RCC 7860 (cell line): ENCODE measurements around the gene ALOXE3.

Experiments used
- DNase-seq: peaks from one replicate; pipeline ENCODE4 v3.0.0-alpha.2; 2015; ENCODE audit warnings: low spot score
- FAIRE-seq: peaks from 2 replicates; lab custom pipeline; 2012; peaks lifted over from hg19 to GRCh38; lab: Jason Lieb, UNC

The ALOXE3 gene

DNA sequence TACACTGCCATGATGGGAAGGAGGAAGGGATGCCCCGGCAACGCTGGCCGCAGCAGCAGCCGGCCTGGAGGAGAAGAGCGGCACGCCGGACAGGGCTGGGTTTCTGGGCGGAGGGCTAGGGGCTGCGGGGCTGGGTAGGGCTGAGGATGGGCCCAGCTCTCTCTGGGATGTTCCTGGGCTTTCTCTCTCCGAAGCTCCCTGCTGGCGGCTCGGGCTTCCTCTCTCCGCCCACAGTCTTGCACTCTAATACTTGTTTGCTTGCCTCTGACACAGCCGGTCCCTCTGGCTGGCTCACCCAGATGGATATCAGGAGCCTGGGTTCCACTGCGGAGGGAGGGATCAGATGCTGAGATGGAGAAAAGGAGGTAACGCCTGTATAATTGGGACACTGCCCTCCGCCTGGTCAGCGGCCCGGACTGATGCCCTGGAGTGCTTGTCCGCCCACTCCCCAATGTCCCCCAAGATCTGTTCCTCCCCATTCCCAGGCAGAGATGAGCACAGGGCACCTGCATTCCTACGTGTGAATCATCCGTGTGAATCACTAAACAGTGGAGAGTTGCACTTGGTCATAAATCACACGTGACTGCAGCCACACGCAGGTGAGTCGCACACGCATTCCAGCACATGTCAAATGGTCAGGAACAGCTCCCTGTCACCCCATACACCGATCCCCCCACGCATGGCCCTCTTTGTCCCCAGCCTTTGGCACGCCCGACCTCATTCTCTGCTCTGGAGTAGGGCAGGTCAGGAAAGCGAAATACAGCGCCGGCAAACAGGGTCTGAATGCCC lies at the start of gene ALOXE3:
ALOXE3 (minus strand) TSS at position 535 of the 789 bp plus-strand sequence; CDS start at position 11, 524 bp downstream.
- FAIRE-seq (no peak), DNase-seq (peak; percentile 84)

DNA sequence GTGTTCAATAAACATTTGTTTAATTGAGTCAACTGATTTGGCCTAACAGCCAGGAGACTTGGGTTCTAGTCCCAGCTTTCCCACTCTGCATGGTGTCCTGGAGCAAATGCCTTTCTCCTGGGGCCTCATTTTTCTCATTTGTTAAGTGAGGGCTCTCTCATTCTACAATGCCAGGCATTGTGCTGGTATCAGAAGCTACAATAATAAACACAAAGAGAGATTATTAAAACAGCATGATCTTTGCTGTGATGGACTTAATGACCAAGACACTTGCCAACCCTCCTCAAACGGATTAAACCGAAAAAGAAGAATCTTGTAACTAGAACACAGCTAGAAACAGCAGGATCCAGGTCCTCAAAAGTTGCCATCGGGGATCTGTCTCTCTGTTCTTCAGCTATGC lies 49.2 kb upstream of the ALOXE3 start:
- DNase-seq (no peak), FAIRE-seq (no peak)

DNA sequence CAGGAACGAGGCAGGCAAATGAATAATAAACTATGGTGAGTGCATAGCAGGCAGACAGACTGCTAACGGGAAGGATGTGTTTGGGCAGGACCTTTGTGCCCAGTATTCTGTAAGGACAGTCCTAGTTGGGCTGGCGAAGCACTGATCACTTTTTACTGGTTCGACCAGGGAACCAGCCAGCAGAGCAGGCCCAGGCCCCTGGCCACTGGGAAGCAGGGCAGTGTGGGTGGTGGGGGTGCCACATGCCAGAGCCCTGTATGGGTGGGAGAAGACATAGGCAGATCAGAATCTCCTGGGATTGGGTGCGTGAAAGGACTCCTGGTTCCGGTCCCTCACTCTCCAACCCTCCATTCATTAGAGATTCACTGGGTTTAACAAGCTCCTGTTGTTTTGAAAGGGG lies 48.4 kb upstream of the ALOXE3 start:
- no peak for FAIRE-seq
- no peak for DNase-seq

DNA sequence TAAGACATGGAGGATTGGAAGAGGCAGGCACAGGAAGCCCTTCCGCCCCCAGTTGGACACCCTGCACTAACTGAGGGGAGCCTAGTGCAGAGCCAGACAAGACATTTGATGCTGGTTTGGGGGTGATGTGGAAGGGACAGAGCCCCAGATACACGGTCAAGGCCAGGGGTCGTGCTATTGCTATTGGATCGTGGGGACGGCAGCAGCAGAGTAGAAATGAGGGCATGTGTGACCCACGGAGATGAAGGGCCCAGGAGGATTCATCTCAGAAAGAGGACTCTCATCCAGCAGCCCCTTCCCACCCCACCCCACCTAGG lies 46.5 kb upstream of the ALOXE3 start:
- FAIRE-seq (no peak), DNase-seq (no peak)

DNA sequence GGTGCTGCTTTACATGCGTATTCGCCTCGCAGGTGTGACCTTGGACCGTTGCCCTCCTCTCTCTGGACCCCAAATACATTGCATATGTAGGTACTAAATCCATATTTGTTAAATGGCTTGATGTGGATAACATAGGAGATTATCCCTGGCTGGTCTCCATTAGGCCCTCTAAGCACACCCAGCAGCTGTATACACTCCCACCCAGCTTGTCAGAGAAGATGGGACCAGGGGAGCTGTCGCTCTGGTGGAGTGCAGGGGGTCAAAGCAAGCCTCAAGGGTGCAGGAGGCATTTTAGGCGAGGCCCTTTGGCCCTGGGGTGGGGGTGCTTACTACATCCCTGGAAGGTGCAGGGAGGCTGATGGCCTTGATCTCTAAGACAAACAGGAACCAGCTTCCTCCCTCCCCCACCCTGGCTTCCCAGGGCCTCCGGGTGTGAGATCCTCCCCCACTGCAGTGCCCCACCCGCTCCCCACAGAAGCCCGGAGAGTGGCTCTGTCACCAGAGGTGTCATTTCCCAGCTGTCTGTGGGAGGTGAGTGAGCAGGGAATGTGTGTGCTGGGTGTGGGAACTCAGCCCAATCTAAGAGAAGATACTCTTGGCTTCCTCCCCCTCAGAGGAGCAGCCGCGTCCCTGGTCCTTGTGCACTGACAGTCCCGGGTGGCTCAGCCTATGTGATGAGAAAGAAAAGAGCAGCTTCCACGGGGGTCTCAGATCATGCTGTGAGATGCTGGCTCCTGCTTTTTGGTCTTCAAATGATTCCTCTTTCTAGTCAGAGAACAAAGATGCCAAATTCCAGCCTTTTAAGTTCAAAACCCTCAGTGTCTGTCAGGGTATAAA lies 45.9 kb upstream of the ALOXE3 start:
- peak; percentile 74 for FAIRE-seq
- peak; percentile 75 for DNase-seq

DNA sequence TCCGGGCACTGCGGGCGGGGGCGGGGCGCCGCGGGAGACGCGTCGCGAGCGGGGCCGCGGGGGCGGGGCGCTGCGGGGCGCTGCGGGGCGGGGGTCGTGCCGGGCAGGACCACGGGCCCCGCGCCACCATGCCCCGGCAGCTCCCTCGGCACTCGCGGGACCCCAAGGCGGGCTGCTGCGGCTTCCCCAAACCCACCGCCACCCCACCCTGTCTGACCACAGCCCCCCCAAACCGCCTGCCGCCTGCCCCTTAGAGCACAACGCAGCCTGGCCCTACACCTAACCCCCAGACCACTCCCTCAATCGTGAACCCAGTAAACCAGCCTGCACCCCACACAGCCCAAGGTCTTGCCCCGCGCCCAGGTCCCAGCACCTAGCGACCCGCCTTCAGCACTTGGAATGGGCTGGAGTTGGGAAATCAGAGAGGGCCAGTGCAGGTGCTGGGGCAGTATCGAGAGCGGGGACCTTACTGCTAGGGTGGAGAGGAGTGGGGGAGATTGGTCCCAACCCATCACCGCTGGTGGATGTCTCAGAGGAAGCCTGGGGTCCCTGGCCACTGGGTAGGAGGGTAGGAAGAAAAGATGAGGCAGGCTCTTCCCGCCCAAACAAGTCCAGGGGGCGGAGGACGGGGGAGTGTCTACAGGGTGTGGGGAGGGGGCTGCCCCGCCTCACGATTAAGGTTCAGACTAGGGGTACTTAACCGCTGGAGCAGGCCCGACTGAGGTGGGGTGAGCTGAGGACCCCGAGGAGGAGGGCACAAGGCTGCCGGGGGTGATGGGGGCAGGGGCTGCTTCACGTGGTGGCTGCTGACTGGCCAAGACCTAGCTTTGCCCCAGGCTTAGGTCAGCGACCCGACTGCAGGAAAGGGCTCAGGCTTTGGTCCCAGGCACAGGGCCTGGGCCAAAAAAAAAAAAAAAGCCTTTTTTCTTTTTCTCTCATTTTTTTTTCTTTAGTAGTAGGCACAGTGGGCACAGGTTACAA lies 45.0 kb upstream of the ALOXE3 start:
- no peak for FAIRE-seq
- DNase-seq, result no peak

DNA sequence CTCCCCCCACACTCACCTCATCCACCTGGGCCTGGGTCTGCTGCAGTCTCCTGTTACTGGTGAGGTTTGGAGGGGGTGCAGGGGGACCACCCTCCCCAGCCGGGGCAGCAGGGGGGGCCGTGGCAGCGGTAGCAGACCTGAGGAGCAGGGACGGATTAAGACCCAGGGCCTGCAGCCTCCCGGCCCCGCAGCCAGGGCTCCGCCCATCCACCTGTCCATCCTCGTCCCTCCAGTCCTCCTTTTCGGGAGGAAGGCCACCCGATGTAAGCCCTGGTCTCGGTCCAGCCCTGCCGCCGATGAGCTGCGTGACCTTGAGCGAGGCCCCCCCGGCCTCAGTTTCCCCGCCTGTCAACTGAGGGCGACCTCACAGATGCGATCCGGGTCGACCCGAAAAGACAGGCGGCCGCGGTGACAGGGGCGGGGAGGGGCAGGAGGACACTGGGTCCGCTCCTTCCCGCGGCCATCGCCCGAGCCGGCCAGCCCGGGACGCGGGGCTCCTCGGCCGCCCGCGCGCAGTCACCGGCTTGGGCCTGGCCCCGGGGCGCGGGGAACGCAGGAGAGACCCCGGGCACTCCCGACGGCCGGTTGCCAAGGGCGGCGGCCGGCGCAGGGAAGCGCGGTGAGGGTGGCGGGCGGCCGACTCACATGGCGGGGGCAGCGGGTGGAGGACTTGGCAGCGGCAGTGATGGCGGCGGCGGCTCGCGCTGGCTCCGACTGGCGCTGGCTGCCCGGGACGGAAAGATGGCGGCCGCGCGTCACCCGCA lies 44.1 kb upstream of the ALOXE3 start, which contains the start of gene VAMP2:
VAMP2 (minus strand) TSS at position 716 of the 764 bp plus-strand sequence; CDS start at position 647, 69 bp downstream.
- FAIRE-seq (no peak), DNase-seq (no peak)

DNA sequence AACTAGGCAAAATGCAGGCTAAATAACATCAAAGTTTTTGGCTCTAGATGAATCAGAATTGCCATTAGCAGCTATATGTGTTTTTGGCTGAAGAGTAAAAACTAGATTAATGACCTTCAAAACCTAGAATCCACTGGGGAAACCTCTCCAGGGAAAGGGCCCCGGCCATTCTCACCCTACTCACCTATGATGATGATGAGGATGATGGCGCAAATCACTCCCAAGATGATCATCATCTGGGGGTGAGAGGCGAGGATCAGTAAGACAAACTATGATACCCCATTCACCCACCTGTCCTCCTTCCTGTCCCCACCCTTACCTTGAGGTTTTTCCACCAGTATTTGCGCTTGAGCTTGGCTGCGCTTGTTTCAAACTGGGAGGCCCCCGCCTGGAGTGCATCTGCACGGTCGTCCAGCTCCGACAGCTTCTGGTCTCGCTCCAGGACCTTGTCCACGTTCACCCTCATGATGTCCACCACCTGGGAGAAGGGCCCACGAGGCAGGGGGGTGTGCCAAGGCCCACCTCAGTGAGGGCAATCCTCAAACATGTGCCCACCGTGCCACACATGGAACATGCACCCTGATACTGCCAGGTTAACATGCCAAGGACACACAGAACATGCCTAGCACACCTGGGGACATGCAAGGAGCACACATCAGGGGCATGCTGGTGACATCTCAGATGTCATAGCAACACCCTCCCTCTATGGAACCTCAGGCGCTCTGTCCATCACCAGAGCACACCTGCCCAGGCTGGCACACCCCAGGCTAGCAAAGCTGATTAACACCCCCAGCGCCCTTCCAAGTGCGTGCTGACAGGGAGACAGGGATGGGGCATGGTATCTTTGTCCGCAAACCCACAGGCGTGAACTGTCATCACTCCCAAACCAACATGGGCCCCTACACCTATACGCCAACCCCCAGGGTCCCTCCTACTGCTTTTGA lies 43.2 kb upstream of the ALOXE3 start:
- DNase-seq (no peak), FAIRE-seq (no peak)

DNA sequence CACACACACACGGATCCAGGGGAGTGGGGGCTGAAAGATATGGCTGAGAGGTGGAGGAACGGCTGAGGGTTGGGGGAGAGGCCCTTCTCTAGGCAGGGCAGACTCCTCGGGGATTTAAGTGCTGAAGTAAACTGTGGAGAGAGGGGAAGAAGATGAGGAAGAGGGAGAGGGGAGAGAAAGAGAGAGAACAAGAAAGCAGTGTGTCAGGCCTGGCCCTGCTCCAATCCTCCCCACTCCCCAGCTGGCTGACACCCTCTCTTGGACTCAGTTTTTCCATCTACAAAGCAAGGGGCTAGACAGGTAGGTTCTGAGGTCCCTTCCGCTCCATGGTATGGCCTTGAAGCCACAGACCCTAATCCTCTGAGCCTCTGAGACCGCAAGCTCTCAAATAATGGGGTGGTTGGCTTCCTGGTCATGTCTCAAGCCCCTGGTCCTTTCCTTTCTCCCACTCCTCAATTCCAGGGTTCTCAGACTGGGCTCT lies 42.5 kb upstream of the ALOXE3 start:
- FAIRE-seq (no peak), DNase-seq (no peak)

DNA sequence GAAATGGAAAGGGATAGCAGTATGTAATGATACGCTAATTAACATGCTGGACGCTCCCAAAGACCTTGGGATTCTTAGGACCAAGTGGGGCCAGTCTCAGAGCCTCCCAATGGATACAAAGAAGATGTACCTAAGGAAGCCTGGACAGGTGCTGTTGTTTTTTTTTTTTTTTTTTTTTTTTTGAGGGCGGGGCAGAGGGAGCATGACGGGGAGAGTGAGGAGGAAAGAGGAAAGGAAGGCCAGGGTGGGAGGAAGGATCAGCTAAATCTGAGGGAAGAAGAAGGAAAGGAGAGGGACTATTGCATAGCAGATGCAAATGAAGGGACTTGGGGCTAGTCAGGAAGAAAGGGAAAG lies 41.9 kb upstream of the ALOXE3 start:
- no peak for FAIRE-seq
- DNase-seq, result no peak

DNA sequence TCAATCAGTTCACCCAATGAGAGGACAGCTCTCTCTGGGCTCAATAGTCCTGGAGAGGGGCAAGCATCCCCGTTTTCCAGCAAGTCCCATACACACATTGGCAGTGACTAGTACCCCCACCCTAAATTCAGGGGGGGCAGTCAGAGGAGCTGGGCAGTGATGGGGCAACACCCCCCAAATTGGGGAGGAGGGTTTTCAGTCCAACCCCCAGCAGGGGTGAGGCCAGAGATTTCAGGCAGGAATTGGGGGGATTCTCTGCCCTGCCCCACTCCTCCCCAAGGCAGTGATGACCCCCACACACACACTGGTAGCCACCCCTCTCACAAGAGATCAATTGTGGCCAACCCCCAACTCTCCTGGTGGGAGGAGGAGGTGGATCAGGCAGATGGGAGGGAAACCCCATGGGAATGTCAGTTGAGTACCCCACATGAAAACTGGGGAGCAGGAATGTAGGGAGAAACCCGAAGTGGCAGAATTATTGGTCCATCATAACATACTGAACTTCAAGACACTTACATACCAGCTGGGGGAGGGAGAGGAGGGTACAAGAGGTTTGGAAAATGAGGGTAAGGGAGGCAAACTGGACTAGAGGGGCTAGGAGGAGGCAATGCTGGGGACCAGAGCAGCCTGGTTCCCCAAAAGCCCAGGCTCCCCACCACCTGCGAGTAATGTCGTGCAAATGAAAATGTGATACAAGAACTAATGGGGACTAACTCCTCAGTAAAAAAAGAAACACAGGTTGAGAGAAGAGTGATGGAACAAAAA lies 41.3 kb upstream of the ALOXE3 start:
- FAIRE-seq (no peak), DNase-seq (no peak)

DNA sequence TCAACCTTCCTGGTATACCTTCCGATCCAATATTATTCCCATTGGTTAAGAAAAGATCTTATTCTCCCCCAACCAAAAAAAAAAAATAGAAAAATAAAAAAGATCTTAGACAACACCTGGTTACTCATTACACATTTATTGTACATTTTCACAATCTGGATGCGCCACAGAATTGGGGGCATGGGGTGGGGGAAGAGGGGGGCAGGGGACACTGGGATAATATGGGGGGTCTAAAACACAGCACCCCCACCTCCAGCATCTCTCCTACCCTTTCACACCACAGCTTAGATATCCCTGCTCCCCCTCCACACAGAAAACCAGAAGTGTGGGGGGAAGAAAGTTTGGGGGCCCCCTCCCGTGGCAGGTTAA lies 40.7 kb upstream of the ALOXE3 start:
- DNase-seq (no peak), FAIRE-seq (no peak)

DNA sequence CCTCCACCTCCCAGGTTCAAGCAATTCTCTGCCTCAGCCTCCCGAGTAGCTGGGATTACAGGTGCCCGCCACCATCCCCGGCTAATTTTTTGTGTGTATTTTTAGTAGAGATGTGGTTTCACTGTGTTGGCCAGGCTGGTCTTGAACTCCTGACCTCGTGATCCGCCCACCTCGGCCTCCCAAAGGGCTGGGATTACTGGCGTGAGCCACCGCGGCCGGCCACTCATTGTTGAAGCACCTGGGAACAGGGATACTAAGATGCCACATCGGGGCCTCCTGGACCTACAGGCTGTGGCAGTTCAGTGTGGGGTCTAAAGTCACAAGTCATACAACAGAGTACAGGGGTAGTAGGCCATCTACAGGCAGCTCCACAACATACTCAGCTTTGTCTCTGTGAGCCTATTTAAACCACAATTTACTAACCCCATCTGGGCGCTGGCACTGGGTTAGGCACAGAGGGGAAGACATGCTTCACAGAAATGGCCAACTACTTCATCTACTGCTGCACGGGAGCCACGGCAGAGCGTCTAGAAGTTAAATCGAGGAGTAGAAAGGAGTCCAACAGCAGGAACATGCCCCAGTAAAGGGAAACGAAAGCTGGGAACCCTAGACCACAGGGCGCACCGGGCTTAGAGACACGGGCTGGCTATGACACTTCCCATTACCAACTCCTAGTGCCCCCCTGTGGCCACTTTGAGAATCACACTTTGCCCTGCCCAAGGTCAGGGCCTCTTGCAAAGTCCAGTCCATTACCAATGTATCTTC lies 40.1 kb upstream of the ALOXE3 start:
- DNase-seq, result peak; percentile 70
- FAIRE-seq, result peak; percentile 12

DNA sequence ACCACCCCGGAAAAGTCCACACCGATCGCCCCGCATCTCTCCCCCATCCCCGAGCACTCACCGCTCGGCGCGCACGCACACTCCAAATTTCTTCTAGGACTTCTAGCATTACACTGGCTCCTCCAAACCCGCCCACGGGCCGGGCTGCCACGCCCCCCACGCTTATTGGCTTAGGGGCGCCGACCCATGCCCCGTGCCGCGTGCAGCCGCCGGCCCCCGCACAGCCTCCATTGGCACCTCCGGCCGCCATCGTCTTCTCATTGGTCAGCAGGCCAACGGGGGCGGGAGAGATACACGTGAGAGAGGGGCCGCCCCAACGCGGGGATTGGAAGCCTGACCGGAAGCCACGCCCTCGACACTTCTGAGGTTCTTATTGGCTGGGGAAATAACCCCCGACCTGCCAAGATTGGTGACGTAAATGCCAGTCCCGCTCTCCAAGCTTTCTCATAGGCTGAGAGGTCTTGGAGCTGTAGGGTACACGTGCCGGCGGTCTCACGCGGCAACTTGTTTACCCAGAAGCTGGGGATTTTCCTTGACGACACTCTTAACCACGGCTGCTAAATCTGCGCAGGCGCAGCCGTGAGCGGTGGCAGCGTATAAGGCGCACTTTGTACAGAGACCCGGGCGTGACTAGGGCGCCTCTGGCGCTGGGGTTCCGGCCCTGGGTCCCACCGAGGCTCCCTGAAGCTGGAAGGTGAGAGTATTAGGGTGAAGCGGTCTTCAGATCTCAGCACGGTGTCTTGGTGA lies 38.1 kb upstream of the ALOXE3 start:
- FAIRE-seq, result peak; percentile 94
- DNase-seq, result peak; percentile 100

DNA sequence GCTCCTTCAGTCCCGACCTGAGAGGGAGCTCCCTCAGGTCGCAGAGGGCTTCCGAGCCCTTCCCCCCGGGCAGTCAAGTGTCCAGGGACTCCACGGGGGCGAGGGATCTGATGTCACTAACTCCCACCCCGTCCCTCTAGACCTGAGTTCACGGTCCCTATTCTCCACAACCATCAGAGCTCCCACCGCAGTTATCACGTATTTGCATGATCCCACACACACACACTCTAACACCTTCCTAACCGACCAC lies 37.6 kb upstream of the ALOXE3 start:
- FAIRE-seq, result no peak
- no peak for DNase-seq

DNA sequence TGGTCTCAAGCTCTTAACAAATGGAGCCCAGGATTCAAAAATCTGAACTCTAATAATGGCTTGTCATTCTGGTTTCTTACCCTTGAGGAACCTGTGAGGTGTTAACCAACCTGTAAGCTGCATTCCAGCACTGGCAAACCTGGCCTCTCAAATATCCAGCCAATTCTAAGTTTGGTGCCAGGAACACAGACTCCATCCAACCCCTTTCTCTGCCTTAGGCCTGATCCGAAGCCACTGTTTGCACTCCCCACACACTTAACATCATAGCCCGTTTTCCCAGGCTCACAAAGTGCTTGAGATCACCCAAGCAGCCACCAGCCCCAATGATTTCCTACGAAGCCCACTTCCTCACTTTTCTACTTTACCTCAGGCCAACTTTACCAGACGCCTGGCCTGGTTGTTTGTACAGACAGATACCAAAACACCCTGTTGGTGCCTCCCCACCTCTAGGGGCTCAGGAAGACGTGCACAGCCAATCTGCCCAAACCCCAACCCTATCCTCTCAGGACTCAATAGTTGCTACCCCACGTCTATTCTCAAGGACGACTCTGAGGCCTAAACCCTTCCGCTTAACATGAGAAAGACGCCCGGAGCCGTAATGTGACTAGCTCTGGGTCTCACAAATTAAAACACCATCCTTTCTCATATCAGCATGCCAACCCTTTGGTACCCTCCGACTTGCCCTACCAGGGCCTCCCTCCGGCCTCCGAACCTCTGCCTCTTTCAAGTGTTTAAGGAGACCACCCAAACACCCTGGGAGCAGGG lies 37.1 kb upstream of the ALOXE3 start:
- no peak for DNase-seq
- no peak for FAIRE-seq
